HFF-Myc (cell line): ENCODE data around the gene IRF1.
A peak's percentile ranks its signal among the peaks of the same experiment; 100 is the strongest.

ENCODE experiments used
- DNase-seq: peaks from one replicate; pipeline ENCODE4 v3.0.0-alpha.2; 2011; ENCODE audit warnings: low read depth; ENCODE audit errors: extremely low read depth
- H3K4me3 ChIP-seq: replicated peaks from 2 replicates; pipeline ENCODE4 v1.5.1; 2011; ENCODE audit warnings: low read depth, mild to moderate bottlenecking, control low read depth, low read length
- TF ChIP-seq, protein P1 (sequence below): IDR thresholded peaks from 2 replicates; pipeline ENCODE4 v1.5.1; 2012; ENCODE audit warnings: mild to moderate bottlenecking, low read depth, low read length, control low read depth; ENCODE audit errors: missing control alignments

IRF1 gene

DNA sequence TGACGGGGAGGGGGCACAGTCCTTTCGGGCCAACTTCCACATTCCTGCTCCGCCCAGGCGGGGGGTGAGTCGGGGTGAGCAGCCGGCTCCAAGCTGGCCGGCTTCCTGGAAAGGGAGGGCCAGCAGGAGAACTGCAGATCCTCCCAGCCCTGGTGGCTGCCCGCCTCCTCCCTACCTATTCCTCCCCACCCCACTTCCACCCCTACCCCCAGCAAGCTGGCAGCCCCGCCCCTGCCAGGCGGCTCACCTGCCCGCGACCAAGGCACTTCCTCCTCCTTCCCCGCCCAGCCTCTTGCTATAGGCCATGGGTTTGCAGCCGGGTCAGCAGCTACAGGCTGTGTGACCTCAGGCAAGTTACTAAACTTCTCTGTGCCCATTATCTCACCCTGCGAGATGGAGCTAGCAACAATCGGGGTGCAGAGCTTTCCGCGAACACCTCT is 5.6 kb upstream of the IRF1 start:
- TF ChIP-seq, protein P1, sequence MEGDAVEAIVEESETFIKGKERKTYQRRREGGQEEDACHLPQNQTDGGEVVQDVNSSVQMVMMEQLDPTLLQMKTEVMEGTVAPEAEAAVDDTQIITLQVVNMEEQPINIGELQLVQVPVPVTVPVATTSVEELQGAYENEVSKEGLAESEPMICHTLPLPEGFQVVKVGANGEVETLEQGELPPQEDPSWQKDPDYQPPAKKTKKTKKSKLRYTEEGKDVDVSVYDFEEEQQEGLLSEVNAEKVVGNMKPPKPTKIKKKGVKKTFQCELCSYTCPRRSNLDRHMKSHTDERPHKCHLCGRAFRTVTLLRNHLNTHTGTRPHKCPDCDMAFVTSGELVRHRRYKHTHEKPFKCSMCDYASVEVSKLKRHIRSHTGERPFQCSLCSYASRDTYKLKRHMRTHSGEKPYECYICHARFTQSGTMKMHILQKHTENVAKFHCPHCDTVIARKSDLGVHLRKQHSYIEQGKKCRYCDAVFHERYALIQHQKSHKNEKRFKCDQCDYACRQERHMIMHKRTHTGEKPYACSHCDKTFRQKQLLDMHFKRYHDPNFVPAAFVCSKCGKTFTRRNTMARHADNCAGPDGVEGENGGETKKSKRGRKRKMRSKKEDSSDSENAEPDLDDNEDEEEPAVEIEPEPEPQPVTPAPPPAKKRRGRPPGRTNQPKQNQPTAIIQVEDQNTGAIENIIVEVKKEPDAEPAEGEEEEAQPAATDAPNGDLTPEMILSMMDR = no peak
- H3K4me3 ChIP-seq = peak overlapping the region; percentile 56
- DNase-seq = no peak

DNA sequence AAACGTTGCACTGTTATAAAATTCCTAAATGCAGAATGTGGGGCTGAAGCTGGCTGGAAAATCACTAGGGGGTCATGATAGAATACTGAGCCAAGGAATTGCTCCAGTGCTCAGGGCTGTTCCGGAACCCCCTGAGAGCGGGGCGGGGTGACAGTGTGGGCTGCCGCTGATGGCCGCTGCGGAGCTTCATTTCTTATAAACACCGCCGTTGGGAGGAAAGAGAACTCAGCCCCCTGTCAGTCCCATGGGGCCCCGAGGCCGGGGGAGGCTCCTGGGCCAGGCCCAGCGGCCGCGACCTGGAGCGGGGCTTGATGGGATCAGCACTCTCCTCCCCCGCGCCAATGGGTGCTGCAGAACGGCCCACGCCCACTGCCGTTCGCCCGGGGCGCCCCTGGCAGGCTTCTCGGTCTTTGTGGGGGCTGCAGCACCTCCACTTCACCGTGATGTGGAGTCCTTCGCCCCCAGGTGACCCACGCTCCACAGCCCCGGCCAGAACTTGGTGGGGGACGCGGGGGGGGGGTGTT is 5.2 kb upstream of the IRF1 start:
- TF ChIP-seq, protein P1 = no peak
- DNase-seq = peak; percentile 47
- peak overlapping the region; percentile 56 for H3K4me3 ChIP-seq

DNA sequence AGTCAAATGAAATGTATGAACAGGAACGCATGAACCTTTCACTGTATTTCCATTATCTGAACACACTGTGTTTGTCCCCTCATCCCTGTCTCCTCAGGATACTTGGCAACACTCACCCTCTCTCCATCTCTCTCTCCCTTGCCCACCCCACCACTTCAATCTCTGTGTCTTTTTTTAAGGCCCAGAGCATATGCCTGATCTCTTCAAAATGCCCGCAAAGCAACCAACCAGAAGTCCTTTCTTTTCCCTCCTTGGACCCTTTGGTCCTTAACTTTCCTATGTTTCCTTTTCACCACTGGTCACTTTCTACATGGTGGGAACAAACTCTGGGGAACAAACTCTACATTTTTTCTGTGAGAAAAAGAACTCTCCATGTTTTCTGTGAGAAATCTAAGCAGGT is 3.2 kb upstream of the IRF1 start:
- DNase-seq = no peak
- H3K4me3 ChIP-seq = no peak overlapping the region
- TF ChIP-seq, protein P1 = no peak

DNA sequence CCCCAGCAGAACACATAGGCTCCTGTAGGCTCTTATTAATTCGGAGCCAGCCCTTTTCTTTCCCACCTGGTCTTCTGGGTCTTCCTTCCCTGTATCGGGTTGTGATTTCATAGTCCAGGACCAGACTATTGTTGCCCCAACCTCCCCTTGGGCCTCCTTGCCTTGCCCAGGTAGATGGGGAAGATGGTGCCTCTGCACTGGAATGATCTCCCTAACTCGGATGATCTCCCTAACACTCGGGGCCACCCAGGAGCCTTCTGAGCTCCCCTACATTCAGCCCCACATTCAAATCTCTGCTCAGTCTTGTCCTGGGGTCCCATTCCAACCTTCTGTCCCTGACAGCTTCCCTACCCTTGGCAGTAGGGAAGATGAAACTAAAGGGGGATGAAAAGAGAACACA is 2.7 kb upstream of the IRF1 start:
- TF ChIP-seq, protein P1 = no peak
- DNase-seq = no peak
- H3K4me3 ChIP-seq = no peak overlapping the region

DNA sequence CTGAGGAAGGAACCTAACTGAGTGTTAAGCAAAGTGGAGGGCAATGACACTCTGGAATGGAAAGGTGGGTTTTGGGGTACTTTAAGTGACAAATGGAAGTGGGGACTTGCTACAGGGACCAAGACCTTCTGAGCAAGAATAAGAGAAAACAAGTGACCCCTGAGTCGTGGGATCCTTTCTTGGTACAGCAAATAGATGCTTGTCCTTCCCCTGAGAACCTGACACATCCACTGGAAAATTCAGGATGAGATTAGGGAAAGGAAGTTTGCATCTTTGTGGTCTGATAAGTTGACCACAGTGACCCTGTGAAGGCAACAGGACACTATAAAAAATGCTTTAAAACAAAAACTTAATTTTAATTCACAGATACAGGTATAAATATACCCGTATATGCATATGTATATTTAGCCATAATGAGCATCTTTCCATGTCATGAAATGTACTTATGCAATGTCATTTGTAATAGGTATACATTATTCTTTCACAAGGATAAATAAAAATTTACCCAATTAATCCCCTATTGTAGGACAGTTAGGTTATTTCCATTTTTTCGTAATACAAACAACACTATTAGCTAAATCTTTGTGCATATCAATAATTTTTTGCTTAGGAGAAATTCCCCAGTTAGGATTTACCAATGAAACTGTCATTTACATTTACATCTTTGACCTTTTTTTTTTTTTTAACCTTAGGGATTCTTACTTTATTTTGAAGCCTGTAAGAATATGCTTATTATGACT is 2.0 kb upstream of the IRF1 start:
- TF ChIP-seq, protein P1 = no peak
- no peak overlapping the region for H3K4me3 ChIP-seq
- no peak for DNase-seq

DNA sequence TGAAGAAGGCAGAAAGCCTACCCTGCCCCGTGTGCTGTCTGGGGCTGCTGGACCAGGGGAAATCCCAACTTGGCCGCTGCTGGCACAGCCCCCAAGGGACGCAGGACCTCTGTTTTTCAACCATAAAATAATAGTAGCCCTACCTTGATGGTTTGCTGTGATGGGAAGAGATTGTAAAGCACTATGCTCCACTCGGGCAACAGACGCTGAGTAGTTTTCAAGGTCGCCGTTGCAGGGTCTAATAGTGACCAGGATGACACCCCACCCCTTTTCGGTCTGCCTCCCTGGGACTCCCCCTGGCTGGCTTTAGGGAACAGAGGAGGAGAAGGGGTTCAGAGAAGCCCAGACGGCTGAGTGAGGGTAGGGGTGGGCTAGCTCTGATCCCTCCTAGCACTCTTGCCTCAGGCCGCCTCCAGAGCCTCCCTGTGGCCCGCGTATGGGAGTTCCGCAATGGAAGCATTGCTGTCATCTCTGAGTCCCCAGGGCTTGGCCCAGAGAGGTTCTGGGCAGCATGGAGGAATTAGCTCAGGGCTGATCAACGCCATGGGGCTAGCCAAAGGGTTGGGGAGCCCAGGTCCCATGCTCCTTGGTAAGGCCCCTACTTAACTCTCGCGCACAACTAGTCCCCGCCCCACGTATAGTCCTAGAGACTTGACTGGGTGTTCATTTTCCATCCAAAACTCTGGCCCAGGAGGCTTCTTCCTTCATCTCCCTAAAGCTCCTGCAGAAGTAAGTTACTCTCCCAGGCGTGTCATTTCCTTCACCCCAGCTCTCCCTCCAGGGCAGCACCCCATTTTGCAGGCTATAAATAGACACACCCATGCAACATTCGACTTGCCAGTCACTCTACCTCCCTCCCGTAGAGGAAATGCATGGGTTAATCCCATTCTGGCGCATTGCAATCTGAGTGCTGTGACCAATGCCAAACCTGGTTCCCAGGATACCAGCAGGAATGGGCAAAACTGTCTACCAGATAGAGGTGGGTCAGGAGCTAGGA is 1.1 kb upstream of the IRF1 start:
- TF ChIP-seq, protein P1 = no peak
- no peak for DNase-seq
- H3K4me3 ChIP-seq = peak overlapping the region; percentile 58
